Tibial nerve (tissue), 4 donors: ENCODE measurements around the gene GJB5.

Source experiments
- EP300 ChIP-seq, 2 donors: sonication (generic); formaldehyde crosslinking; IDR thresholded peaks; one replicate each; pipeline ENCODE4 v1.6.1; 2017; ENCODE audit warnings: antibody characterized with exemption in 2 of 2, mild to moderate bottlenecking in 1 of 2
- POLR2A ChIP-seq, 2 donors: fragments of 450-650 bp; IDR thresholded peaks; one replicate each; pipeline ENCODE4 v1.6.1; 2017; ENCODE audit warnings: antibody characterized with exemption in 2 of 2, mild to moderate bottlenecking in 2 of 2, moderate library complexity in 2 of 2
- TF ChIP-seq, protein P1 (sequence below), 5 experiments: fragments of 200-600 bp in 3 of 5; fragments of 450-650 bp in 2 of 5; sonication (generic) in 3 of 5; IDR thresholded peaks; one replicate each; pipeline ENCODE4 v1.5.1; 2016 to 2019; ENCODE audit warnings: antibody characterized with exemption in 5 of 5, mild to moderate bottlenecking in 3 of 5, moderate library complexity in 2 of 5

GRCh38 chr1:34784751-34785221 lies 29.9 kb downstream of the GJB5 start:
- TF ChIP-seq POLR2A (IDR thresholded peaks at IDR 0.05) (no peak), EP300 (IDR thresholded peaks at IDR 0.05) (no peak)
- TF ChIP-seq, protein P1, sequence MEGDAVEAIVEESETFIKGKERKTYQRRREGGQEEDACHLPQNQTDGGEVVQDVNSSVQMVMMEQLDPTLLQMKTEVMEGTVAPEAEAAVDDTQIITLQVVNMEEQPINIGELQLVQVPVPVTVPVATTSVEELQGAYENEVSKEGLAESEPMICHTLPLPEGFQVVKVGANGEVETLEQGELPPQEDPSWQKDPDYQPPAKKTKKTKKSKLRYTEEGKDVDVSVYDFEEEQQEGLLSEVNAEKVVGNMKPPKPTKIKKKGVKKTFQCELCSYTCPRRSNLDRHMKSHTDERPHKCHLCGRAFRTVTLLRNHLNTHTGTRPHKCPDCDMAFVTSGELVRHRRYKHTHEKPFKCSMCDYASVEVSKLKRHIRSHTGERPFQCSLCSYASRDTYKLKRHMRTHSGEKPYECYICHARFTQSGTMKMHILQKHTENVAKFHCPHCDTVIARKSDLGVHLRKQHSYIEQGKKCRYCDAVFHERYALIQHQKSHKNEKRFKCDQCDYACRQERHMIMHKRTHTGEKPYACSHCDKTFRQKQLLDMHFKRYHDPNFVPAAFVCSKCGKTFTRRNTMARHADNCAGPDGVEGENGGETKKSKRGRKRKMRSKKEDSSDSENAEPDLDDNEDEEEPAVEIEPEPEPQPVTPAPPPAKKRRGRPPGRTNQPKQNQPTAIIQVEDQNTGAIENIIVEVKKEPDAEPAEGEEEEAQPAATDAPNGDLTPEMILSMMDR (IDR thresholded peaks at IDR 0.05), result no peak
